ENCODE data around the gene NECTIN3.

NECTIN3 gene

GRCh38 chr3:111210866-111211564 lies 139.4 kb downstream of the NECTIN3 start:
- no peak overlapping the region for H3K4me3 ChIP-seq (ENCODE audit: low read depth, low read length)
- TF ChIP-seq, protein P1, sequence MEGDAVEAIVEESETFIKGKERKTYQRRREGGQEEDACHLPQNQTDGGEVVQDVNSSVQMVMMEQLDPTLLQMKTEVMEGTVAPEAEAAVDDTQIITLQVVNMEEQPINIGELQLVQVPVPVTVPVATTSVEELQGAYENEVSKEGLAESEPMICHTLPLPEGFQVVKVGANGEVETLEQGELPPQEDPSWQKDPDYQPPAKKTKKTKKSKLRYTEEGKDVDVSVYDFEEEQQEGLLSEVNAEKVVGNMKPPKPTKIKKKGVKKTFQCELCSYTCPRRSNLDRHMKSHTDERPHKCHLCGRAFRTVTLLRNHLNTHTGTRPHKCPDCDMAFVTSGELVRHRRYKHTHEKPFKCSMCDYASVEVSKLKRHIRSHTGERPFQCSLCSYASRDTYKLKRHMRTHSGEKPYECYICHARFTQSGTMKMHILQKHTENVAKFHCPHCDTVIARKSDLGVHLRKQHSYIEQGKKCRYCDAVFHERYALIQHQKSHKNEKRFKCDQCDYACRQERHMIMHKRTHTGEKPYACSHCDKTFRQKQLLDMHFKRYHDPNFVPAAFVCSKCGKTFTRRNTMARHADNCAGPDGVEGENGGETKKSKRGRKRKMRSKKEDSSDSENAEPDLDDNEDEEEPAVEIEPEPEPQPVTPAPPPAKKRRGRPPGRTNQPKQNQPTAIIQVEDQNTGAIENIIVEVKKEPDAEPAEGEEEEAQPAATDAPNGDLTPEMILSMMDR (IDR thresholded peaks at IDR 0.05; ENCODE audit: insufficient read depth, low read depth, low read length, missing control alignments) = no peak
- DNase-seq (ENCODE audit: low read depth) = no peak

- H3K4me3 ChIP-seq (ENCODE audit: low read depth, low read length) = no peak overlapping the region
- TF ChIP-seq, protein P1 (IDR thresholded peaks at IDR 0.05; ENCODE audit: insufficient read depth, low read depth, low read length, missing control alignments) = no peak
- no peak for DNase-seq (ENCODE audit: low read depth)
Observed at GRCh38 chr3:111212511-111212910, 140.9 kb downstream of the NECTIN3 start.

GRCh38 chr3:111215481-111215880 lies 143.9 kb downstream of the NECTIN3 start:
- H3K4me3 ChIP-seq (ENCODE audit: low read depth, low read length) = no peak overlapping the region
- TF ChIP-seq, protein P1 (IDR thresholded peaks at IDR 0.05; ENCODE audit: insufficient read depth, low read depth, low read length, missing control alignments) = no peak
- no peak for DNase-seq (ENCODE audit: low read depth)

DNA sequence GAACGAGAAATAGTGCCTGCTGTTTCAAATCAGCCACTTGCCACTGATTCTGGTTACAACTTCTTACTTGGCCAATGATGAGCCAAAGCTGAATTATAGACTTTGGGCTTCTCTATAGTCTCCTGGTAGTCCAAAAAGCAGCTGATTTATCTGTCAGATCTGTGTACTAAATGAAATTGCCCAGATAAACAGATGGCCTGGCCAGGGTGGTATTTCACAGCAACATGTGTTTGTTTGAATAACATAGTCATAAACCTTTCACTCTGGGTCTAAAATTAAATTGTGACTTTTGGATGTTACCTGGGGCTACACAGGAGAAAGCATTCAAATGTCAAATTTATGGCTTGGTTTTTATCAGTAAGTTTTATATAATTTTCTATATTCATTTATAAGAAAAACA lies 147.0 kb downstream of the NECTIN3 start:
- TF ChIP-seq, protein P1 (IDR thresholded peaks at IDR 0.05; ENCODE audit: insufficient read depth, low read depth, low read length, missing control alignments) = no peak
- DNase-seq (ENCODE audit: low read depth) = no peak
- H3K4me3 ChIP-seq (ENCODE audit: low read depth, low read length) = no peak overlapping the region

DNA sequence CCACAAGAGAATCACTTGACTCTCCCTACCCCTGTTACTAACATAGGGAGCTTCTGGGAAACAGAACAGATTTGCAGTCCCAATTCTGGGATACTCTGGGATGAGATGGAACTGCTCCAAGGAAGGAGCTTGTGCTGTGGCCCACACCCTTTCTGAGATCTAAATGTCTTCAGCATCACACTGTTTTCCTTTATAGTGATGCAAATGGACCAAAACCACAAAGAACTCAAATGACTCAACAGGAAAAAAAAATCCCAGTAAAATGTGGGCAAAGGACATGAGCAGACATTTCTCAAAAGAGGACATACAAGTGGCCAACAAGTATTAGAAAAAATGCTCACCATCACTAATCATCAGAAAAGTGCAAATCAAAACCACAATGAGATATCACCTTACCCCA lies 155.6 kb downstream of the NECTIN3 start:
- DNase-seq (ENCODE audit: low read depth) = no peak
- H3K4me3 ChIP-seq (ENCODE audit: low read depth, low read length) = no peak overlapping the region
- TF ChIP-seq, protein P1 (IDR thresholded peaks at IDR 0.05; ENCODE audit: insufficient read depth, low read depth, low read length, missing control alignments) = no peak

DNA sequence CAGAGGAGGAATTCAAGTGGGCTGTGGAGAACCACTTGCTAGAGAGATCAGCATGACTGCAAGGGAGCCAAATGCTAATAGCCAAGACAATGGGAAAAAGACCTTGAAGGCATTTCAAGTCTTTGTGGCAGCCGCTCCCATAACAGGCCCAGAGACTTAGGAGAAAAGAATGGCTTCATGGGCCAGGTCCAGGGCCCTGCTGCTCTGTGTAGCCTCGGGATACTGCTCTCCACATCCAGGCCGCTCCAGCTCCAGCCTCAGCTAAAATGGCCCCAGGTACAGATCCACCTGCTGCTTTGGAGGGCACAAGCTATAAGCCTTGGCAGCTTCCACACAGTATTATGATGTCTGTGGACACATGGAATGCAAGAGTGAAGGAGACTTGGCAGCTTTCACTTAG lies 157.7 kb downstream of the NECTIN3 start:
- DNase-seq (ENCODE audit: low read depth) = no peak
- no peak overlapping the region for H3K4me3 ChIP-seq (ENCODE audit: low read depth, low read length)
- TF ChIP-seq, protein P1 (IDR thresholded peaks at IDR 0.05; ENCODE audit: insufficient read depth, low read depth, low read length, missing control alignments) = no peak

Measured in GM12865 (cell line).